AG10803 (cell line): ENCODE measurements around the gene MATCAP1.
A peak's percentile ranks its signal among the peaks of the same experiment; 100 is the strongest.

Experiments used
- DNase-seq: peaks from one replicate; pipeline ENCODE4 v3.0.0; 2010; ENCODE audit warnings: low read depth
- H3K4me3 ChIP-seq: 2 replicates; pipeline ENCODE4 v1.5.1; 2011; ENCODE audit warnings: mild to moderate bottlenecking, low read length, control low read depth
- TF ChIP-seq, protein P1 (sequence below): conservative IDR thresholded peaks from 2 replicates; pipeline ENCODE4 v1.5.1; 2011; ENCODE audit warnings: mild to moderate bottlenecking, low read length, control low read depth, inconsistent platforms

The MATCAP1 gene

DNA sequence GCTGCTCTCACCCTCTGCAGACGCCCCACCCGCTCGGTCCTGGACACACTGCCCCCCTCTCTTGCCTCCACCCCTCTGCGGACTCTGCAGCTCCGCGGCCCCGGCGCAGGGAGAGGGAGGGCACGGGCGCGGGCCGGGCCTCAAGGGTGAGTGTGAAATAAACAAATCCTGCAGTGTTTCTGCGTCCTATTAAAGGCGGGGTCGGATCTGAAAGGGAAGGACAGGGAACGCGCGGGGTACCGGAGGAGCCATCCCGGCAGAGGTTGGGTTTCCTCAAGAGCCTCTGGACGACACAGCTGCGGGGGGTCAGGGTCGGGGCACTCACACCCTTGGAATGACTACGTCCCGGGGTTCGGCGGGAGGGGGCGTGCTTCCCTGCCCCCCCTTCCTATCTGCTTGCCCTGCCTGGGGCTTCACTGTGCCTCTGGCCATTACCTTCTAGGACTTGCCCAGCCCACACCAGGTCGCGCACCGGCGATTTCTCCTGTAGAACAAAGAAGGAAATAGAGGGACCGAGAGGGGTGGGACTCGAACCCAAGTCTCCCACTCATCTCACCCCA lies 19.7 kb downstream of the MATCAP1 start:
- no peak overlapping the region for H3K4me3 ChIP-seq
- DNase-seq: no peak
- TF ChIP-seq, protein P1, sequence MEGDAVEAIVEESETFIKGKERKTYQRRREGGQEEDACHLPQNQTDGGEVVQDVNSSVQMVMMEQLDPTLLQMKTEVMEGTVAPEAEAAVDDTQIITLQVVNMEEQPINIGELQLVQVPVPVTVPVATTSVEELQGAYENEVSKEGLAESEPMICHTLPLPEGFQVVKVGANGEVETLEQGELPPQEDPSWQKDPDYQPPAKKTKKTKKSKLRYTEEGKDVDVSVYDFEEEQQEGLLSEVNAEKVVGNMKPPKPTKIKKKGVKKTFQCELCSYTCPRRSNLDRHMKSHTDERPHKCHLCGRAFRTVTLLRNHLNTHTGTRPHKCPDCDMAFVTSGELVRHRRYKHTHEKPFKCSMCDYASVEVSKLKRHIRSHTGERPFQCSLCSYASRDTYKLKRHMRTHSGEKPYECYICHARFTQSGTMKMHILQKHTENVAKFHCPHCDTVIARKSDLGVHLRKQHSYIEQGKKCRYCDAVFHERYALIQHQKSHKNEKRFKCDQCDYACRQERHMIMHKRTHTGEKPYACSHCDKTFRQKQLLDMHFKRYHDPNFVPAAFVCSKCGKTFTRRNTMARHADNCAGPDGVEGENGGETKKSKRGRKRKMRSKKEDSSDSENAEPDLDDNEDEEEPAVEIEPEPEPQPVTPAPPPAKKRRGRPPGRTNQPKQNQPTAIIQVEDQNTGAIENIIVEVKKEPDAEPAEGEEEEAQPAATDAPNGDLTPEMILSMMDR: no peak

DNA sequence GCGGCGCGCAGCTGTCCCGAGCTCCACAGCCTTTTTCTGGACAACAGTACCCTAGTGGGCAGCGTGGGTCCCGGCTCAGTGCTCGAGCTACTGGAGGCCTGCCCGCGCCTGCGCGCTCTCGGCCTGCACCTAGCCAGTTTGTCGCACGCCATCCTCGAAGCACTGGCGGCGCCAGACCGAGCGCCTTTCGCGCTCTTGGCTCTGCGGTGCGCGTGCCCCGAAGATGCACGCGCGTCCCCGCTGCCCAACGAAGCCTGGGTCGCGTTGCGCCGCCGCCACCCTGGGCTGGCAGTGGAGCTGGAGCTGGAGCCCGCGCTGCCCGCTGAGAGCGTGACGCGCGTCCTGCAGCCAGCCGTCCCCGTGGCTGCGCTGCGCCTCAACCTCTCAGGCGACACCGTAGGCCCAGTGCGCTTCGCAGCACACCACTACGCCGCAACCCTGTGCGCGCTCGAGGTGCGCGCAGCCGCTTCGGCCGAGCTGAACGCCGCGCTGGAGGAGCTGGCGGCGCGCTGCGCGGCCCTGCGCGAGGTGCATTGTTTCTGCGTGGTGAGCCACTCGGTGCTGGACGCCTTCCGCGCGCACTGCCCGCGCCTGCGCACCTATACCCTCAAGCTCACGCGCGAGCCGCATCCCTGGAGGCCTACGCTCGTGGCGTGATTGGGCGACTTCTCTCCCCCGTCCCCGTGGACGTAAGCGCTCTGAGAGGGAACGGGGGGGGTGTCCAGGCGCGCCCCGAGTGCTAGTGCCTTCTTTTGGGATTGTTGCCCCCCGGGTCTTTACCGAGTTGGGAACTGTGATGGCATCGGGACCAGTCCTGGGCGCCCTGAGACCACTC lies 20.4 kb downstream of the MATCAP1 start:
- TF ChIP-seq, protein P1: no peak
- peak; percentile 39 for DNase-seq
- no peak overlapping the region for H3K4me3 ChIP-seq

DNA sequence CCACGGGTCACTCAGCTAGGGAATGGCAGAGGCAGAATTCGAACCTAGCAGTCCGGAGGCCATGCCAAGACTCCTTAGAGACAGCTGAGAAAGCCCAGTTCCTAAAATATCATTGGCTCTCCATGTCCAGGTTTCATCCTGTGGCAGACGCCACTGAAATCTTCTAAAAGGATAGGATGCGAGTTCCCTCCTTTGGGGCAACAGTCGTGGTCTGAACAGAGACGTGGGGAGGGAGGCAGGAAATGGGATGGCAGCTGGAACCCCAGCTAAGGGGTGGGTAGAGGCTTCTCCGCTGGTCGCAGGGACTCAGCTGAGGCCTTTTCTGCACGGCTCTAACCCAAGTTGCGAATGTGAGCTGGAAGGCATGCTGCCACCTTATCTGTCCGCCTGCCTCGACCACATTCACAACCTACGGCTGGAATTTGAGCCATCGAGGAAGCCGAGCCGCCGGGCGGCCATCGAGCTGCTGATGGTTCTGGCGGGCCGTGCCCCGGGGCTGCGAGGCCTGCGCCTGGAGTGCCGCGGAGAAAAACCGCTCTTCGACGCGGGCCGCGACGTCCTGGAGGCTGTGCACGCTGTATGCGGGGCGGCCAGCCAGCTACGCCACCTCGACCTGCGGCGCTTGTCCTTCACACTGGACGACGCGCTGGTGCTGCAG lies 21.1 kb downstream of the MATCAP1 start:
- TF ChIP-seq, protein P1: no peak
- H3K4me3 ChIP-seq: no peak overlapping the region
- DNase-seq: no peak

DNA sequence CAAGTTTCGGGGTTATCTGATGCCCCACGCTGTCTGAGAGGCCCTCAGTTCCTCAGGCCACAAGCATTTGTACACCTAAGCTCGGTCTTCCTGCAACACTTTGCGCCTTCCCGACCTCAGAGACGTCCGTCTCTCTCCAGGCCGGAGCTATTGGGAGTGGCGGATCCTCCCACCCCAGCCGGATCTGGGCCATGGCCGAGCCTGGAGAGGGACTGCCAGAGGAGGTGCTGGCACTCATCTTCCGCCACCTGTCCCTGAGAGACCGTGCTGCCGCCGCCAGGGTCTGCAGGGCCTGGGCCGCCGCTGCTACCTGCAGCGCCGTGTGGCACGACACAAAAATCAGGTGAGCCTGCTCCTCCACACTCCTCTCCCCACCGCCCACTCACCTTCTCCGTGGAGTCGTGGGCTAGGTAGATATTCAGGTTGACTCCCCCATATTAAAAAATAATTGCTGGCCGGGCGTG lies 22.1 kb downstream of the MATCAP1 start:
- TF ChIP-seq, protein P1: no peak
- peak overlapping the region; percentile 9; the same call in 1 of the 2 replicates for H3K4me3 ChIP-seq
- DNase-seq: no peak

DNA sequence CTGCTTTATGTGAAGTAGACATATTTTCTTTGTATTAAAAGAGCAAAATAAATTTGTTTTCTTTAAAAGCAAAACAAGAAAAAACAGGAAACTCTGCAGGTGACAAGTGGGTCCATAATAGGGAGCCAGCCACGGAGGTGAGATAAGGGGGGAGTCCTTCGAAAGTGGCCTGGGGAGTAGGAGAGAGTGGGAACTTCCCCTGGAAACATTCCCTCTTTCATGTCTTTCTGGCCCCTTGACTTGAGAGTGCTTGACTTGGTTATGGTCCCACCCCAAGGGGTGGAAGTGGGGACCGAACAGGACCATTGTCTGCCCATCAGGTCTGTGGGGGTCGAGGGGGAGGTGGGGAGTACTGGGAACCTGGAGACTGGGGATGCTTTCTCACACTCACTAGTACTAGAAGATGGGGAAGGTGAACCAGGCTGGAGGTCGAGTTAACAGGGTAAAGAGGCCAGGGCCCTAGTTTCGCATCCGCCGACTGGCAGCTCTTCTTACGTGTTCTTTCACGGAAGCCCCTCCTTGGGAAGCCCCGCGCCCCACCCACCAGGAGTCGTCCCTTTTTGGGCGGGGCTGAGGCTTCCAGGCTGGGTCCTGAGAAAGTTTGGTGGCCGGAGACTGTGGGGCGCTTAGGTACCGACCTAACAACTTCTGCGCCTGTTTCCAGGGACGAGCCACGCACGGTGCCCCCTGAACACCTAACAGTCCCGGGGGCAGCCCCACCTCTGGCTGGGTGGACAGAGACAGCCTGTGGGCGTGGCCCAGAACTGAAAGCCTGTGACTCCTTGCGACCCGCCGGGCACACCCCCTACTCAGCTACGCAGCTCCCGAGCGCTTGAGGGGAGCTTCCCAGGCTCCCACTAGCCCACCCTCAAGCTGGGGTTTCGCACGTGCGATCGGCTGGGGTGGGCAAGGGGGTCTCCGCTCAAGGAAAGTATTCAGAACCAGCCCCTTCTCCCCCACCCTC lies 24.8 kb downstream of the MATCAP1 start:
- H3K4me3 ChIP-seq: peak overlapping the region; percentile 74
- DNase-seq: no peak
- TF ChIP-seq, protein P1: no peak

DNA sequence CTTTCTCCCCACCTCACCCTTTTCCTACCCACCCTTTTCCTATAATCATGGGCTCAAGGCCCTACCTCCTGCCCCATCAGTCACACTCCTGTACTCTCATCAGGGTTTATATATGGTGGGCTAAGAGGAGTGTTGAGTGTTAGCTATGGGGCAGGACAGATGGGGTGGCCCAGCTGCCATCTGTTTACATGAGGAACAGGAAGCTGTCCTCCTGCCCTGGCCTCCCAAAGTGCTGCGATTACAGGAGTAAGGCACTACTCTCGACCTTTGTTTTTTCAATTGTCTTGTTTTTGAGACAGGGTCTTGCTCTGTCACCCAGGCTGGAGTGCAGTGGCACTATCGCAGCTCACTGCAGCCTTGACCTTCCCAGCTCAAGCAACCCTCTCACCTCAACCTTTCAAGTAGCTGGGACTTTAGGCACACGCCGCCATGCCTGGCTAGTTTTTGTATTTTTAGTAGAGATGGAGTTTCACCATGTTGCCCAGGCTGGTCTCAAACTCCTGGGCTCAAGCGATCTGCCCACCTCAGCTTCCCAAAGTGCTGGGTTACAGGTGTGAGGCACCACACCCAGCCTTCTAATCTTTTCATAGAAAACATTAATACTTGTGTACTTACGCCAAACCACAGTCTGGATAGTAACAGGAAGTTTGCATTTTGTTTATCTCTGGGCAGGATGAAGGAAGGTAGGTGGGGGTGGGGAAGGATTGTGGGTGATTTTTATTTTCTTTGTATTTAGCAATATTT lies 25.7 kb downstream of the MATCAP1 start:
- H3K4me3 ChIP-seq: no peak overlapping the region
- TF ChIP-seq, protein P1: no peak
- DNase-seq: no peak
